ENCODE measurements around the gene CYP3A4. TPM values are rescaled to one million over a fixed set of nuclear protein-coding genes. Genes with fewer than 3 reads are reported as not detected.

Gene CYP3A4
- total and polyA plus RNA-seq, 2 donors from 2014 or later, result 0.37 TPM; not detected in 1

DNA sequence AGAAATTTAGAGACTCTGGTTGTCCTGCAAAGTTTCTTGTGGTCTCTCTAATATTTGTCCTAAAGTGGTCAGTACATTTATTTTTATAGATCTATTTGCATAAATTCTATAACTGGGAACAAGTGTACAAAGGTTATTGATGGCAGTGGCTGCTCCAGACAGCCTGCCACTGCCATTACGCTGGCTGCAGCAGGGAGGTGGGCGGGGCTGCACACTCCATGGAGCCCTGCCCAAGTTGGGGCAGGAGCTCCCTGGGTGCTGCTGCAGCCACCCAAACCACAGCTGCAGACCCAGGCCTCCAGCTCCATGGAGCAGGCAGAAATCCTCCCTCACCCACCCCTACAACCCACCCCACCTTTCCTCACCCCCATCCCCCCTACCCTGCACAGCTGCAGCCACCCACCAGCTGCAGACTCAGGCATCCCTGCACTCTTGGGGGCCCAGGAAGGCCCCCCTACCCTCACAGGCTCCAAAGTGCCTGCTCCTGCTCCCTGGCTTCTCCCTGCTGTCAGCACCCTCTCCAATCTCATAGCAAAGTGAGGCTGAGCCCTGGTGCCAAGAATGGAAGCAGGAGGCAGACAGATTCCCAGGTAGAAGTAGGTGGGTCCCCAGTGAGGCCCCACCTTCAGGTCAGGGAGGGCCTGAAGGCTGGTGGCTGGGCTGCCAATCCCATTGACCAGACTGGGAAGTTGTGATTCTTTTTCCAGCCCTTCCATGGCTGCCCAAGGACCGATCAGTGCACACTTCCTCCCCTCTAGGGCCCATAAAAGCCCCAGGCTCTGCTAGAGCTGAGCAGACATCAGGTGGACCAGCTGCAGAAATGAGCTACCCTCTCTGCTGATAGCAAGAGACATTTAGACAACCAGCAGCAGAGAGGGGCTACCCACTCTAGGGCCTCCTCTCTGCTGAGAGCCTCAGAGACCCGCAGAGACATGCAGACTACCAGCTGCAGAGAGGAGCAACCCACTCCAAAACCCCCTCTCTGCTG lies 39.0 kb upstream of the CYP3A4 start:
- Histone ChIP-seq H3K4me1 (ENCODE audit: control insufficient read depth in 2 of 3, insufficient read depth in 2 of 3, low read depth in 1 of 3, low read length in 3 of 3) (peaks cover 0 to 14% (median 10%) of the 10 kb centered on the region in 3 donors), H3K9me3 (ENCODE audit: control insufficient read depth in 2 of 3, insufficient read depth in 1 of 3, low read length in 3 of 3) (no peaks in the 10 kb centered on the region), H3K27ac (ENCODE audit: low read depth in 2 of 2, low read length in 2 of 2) (no peak overlapping the region), H3K9ac (ENCODE audit: low read length in 3 of 3) (no peak overlapping the region), H3K4me3 (ENCODE audit: low read length in 3 of 3) (no peak overlapping the region), H3K27me3 (ENCODE audit: control insufficient read depth, insufficient read depth, low read length) (no peaks in the 10 kb centered on the region), H3K36me3 (ENCODE audit: control insufficient read depth in 2 of 3, insufficient read depth in 3 of 3, low read length in 3 of 3) (no peaks in the 10 kb centered on the region)
- intact Hi-C loops (cut with DNase I), result no loop called here
- DNase-seq, result no peak
- no peak for TF ChIP-seq CTCF (IDR thresholded peaks at IDR 0.05; ENCODE audit: borderline replicate concordance, extremely low read depth, insufficient read depth)
- FAIRE-seq, result no peak

GRCh38 chr7:99820408-99821027 lies 36.5 kb upstream of the CYP3A4 start:
- H3K9ac ChIP-seq (ENCODE audit: low read length in 3 of 3), result no peak overlapping the region
- intact Hi-C loops (cut with DNase I), result no loop called here
- no peaks in the 10 kb centered on the region for H3K9me3 ChIP-seq (ENCODE audit: control insufficient read depth in 2 of 3, insufficient read depth in 1 of 3, low read length in 3 of 3)
- H3K36me3 ChIP-seq (ENCODE audit: control insufficient read depth in 2 of 3, insufficient read depth in 3 of 3, low read length in 3 of 3), result no peaks in the 10 kb centered on the region
- TF ChIP-seq CTCF (IDR thresholded peaks at IDR 0.05; ENCODE audit: borderline replicate concordance, extremely low read depth, insufficient read depth), result no peak
- H3K4me1 ChIP-seq (ENCODE audit: control insufficient read depth in 2 of 3, insufficient read depth in 2 of 3, low read depth in 1 of 3, low read length in 3 of 3), result peaks cover 0 to 3% (median 2%) of the 10 kb centered on the region in 3 donors
- no peak overlapping the region for H3K27ac ChIP-seq (ENCODE audit: low read depth in 2 of 2, low read length in 2 of 2)
- FAIRE-seq (no peak), DNase-seq (no peak)
- no peaks in the 10 kb centered on the region for H3K27me3 ChIP-seq (ENCODE audit: control insufficient read depth, insufficient read depth, low read length)
- no peak overlapping the region for H3K4me3 ChIP-seq (ENCODE audit: low read length in 3 of 3)

GRCh38 chr7:99808766-99809165 lies 24.8 kb upstream of the CYP3A4 start:
- intact Hi-C loops (cut with DNase I), result no loop called here

More at GRCh38 chr7:99808766-99809165, 24.8 kb upstream of the CYP3A4 start:
- Histone ChIP-seq H3K9me3 (ENCODE audit: control insufficient read depth in 2 of 3, insufficient read depth in 1 of 3, low read length in 3 of 3) (peaks cover 0 to 7% (median 0%) of the 10 kb centered on the region in 3 donors), H3K4me1 (ENCODE audit: control insufficient read depth in 2 of 3, insufficient read depth in 2 of 3, low read depth in 1 of 3, low read length in 3 of 3) (no peaks in the 10 kb centered on the region), H3K27ac (ENCODE audit: low read depth in 2 of 2, low read length in 2 of 2) (no peak overlapping the region), H3K4me3 (ENCODE audit: low read length in 3 of 3) (no peak overlapping the region), H3K36me3 (ENCODE audit: control insufficient read depth in 2 of 3, insufficient read depth in 3 of 3, low read length in 3 of 3) (no peaks in the 10 kb centered on the region), H3K9ac (ENCODE audit: low read length in 3 of 3) (no peak overlapping the region), H3K27me3 (ENCODE audit: control insufficient read depth, insufficient read depth, low read length) (no peaks in the 10 kb centered on the region)
- DNase-seq, result no peak
- TF ChIP-seq CTCF (IDR thresholded peaks at IDR 0.05; ENCODE audit: borderline replicate concordance, extremely low read depth, insufficient read depth), result no peak
- FAIRE-seq, result no peak
